SU-DHL-6 (cell line): ENCODE results near the gene AGBL5.

Source experiments
- EZH2phosphoT487 ChIP-seq: fragments of 200-600 bp; sonication (generic), shearing (Covaris generic); conservative IDR thresholded peaks from 2 replicates; pipeline ENCODE4 v1.6.1; 2018; ENCODE audit warnings: mild to moderate bottlenecking, antibody characterized with exemption, low read length, moderate library complexity, mixed read lengths
- TF ChIP-seq, protein P1 (sequence below): fragments of 200-600 bp; sonication (generic); IDR thresholded peaks from one replicate; pipeline ENCODE4 v1.5.1; 2017; ENCODE audit warnings: antibody characterized with exemption, mild to moderate bottlenecking, low read length, moderate library complexity; ENCODE audit not compliant: insufficient read depth, poor library complexity, severe bottlenecking

DNA sequence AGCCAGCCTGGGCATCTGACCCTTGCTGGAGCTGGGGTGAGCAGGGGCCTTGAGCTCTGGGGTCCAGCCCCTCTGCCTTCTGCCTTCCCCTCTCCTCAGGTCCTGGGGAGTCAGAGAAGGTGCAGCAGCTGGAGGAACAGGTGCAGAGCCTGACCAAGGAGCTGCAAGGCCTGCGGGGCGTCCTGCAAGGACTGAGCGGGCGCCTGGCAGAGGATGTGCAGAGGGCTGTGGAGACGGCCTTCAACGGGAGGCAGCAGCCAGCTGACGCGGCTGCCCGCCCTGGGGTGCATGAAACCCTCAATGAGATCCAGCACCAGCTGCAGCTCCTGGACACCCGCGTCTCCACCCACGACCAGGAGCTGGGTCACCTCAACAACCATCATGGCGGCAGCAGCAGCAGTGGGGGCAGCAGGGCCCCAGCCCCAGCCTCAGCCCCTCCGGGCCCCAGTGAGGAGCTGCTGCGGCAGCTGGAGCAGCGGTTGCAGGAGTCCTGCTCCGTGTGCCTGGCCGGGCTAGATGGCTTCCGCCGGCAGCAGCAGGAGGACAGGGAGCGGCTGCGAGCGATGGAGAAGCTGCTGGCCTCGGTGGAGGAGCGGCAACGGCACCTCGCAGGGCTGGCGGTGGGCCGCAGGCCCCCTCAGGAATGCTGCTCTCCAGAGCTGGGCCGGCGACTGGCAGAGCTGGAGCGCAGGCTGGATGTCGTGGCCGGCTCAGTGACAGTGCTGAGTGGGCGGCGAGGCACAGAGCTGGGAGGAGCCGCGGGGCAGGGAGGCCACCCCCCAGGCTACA lies 30.7 kb downstream of the AGBL5 start:
- TF ChIP-seq, protein P1, sequence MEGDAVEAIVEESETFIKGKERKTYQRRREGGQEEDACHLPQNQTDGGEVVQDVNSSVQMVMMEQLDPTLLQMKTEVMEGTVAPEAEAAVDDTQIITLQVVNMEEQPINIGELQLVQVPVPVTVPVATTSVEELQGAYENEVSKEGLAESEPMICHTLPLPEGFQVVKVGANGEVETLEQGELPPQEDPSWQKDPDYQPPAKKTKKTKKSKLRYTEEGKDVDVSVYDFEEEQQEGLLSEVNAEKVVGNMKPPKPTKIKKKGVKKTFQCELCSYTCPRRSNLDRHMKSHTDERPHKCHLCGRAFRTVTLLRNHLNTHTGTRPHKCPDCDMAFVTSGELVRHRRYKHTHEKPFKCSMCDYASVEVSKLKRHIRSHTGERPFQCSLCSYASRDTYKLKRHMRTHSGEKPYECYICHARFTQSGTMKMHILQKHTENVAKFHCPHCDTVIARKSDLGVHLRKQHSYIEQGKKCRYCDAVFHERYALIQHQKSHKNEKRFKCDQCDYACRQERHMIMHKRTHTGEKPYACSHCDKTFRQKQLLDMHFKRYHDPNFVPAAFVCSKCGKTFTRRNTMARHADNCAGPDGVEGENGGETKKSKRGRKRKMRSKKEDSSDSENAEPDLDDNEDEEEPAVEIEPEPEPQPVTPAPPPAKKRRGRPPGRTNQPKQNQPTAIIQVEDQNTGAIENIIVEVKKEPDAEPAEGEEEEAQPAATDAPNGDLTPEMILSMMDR, result no peak
- no peak for TF ChIP-seq EZH2phosphoT487
